DOHH2 (cell line): Measurements from ENCODE around the gene CALML3.

ENCODE experiments used
- H3F3A ChIP-seq: fragments of 200-600 bp; sonication (generic), shearing (Covaris generic); 2 replicates; pipeline ENCODE4 v1.6.0; 2016; ENCODE audit warnings: antibody characterized with exemption, mild to moderate bottlenecking; ENCODE audit not compliant: control insufficient read depth, insufficient read depth
- H3K27ac ChIP-seq: fragments of 200-600 bp; sonication (generic); 2 replicates; pipeline ENCODE4 v1.5.1; 2014; ENCODE audit warnings: low read depth, mild to moderate bottlenecking, low read length, moderate library complexity
- H3K27me3 ChIP-seq: fragments of 200-600 bp; sonication (generic); 2 replicates; pipeline ENCODE4 v1.6.1; 2014; ENCODE audit warnings: mild to moderate bottlenecking, low read length, mixed read lengths; ENCODE audit not compliant: control insufficient read depth
- H3K36me3 ChIP-seq: fragments of 200-600 bp; sonication (generic); 2 replicates; pipeline ENCODE4 v1.6.1; 2014; ENCODE audit warnings: mild to moderate bottlenecking, low read length, moderate library complexity, mixed read lengths; ENCODE audit not compliant: control insufficient read depth
- H3K4me1 ChIP-seq: fragments of 200-600 bp; sonication (generic); 2 replicates; pipeline ENCODE4 v1.6.1; 2014; ENCODE audit warnings: mild to moderate bottlenecking, low read length, mixed read lengths; ENCODE audit not compliant: control insufficient read depth
- H3K4me2 ChIP-seq: fragments of 200-600 bp; sonication (generic); 2 replicates; pipeline ENCODE4 v1.6.0; 2014; ENCODE audit warnings: mild to moderate bottlenecking, low read length, moderate library complexity
- H3K4me3 ChIP-seq: fragments of 200-600 bp; sonication (generic); 2 replicates; pipeline ENCODE4 v1.5.1; 2014; ENCODE audit warnings: mild to moderate bottlenecking, low read length, mixed read lengths
- H3K79me2 ChIP-seq: fragments of 200-600 bp; sonication (generic); 2 replicates; pipeline ENCODE4 v1.6.1; 2014; ENCODE audit warnings: mild to moderate bottlenecking, low read length, mixed read lengths; ENCODE audit not compliant: control insufficient read depth
- H3K9me2 ChIP-seq: fragments of 200-600 bp; sonication (generic); replicated peaks from 2 replicates; pipeline ENCODE4 v1.6.1; 2014; ENCODE audit warnings: mild to moderate bottlenecking, low read length, mixed read lengths; ENCODE audit not compliant: control insufficient read depth
- H3K9me3 ChIP-seq: fragments of 200-600 bp; sonication (generic); 2 replicates; pipeline ENCODE4 v1.6.1; 2014; ENCODE audit warnings: antibody characterized with exemption, low read length, mixed read lengths; ENCODE audit not compliant: control insufficient read depth, insufficient read depth
- H4K20me1 ChIP-seq: fragments of 200-600 bp; sonication (generic); 2 replicates; pipeline ENCODE4 v1.6.0; 2014; ENCODE audit warnings: low read depth, mild to moderate bottlenecking, antibody characterized with exemption, low read length, moderate library complexity; ENCODE audit not compliant: control insufficient read depth, insufficient read depth
- EZH2phosphoT487 ChIP-seq: fragments of 200-600 bp; sonication (generic); IDR thresholded peaks from 2 replicates; pipeline ENCODE4 v1.6.1; 2017; ENCODE audit warnings: borderline replicate concordance, mild to moderate bottlenecking, antibody characterized with exemption, low read length, moderate library complexity, mixed read lengths
- TF ChIP-seq, protein P1 (sequence below): fragments of 200-600 bp; sonication (generic); IDR thresholded peaks from one replicate; pipeline ENCODE4 v1.5.1; 2014; ENCODE audit warnings: antibody characterized with exemption, mild to moderate bottlenecking, low read depth, low read length; ENCODE audit not compliant: poor library complexity, severe bottlenecking

Gene CALML3

DNA sequence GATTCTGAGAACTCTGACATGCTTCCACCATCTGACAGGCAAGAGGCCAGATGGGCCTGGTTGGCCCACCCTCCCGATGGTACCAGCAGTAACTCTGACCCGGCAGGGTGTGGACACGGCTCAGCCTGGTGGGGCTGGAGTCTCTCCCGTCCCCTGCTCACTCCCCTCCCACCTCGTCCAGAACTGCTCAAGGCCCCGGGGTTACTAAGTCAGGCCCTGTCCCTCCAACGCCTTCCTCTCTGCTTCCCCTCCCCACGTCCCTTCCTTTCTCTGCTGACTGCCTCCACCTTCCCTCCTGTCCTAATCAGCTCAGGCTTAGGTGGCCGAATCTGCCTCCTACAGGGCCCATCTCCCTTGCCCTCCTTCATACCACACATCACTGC lies 37.9 kb upstream of the CALML3 start:
- Histone ChIP-seq H4K20me1 (no peaks in the 10 kb centered on the region), H3K79me2 (no peaks in the 10 kb centered on the region), H3K27ac (no peak overlapping the region), H3K27me3 (no peaks in the 10 kb centered on the region; the same call in 1 of the 2 replicates), H3K4me3 (peak overlapping the region; percentile 54), H3K36me3 (no peaks in the 10 kb centered on the region), H3K9me3 (no peaks in the 10 kb centered on the region), H3F3A (no peaks in the 10 kb centered on the region), H3K9me2 (no peaks in the 10 kb centered on the region), H3K4me1 (peaks cover 26% of the 10 kb centered on the region), H3K4me2 (peak overlapping the region; percentile 69)
- no peak for TF ChIP-seq EZH2phosphoT487
- TF ChIP-seq, protein P1, sequence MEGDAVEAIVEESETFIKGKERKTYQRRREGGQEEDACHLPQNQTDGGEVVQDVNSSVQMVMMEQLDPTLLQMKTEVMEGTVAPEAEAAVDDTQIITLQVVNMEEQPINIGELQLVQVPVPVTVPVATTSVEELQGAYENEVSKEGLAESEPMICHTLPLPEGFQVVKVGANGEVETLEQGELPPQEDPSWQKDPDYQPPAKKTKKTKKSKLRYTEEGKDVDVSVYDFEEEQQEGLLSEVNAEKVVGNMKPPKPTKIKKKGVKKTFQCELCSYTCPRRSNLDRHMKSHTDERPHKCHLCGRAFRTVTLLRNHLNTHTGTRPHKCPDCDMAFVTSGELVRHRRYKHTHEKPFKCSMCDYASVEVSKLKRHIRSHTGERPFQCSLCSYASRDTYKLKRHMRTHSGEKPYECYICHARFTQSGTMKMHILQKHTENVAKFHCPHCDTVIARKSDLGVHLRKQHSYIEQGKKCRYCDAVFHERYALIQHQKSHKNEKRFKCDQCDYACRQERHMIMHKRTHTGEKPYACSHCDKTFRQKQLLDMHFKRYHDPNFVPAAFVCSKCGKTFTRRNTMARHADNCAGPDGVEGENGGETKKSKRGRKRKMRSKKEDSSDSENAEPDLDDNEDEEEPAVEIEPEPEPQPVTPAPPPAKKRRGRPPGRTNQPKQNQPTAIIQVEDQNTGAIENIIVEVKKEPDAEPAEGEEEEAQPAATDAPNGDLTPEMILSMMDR: no peak

GRCh38 chr10:5488272-5489161 lies 36.2 kb upstream of the CALML3 start:
- Histone ChIP-seq H3K36me3 (no peaks in the 10 kb centered on the region), H4K20me1 (no peaks in the 10 kb centered on the region), H3K27me3 (no peaks in the 10 kb centered on the region; the same call in 1 of the 2 replicates), H3K9me2 (no peaks in the 10 kb centered on the region), H3F3A (no peaks in the 10 kb centered on the region), H3K79me2 (no peaks in the 10 kb centered on the region), H3K4me3 (no peak overlapping the region), H3K9me3 (no peaks in the 10 kb centered on the region), H3K4me2 (no peak overlapping the region), H3K4me1 (peaks cover 26% of the 10 kb centered on the region), H3K27ac (no peak overlapping the region)
- TF ChIP-seq, protein P1: no peak
- no peak for TF ChIP-seq EZH2phosphoT487

GRCh38 chr10:5490032-5490431 lies 34.7 kb upstream of the CALML3 start:
- Histone ChIP-seq H3K79me2 (no peaks in the 10 kb centered on the region), H3K4me2 (no peak overlapping the region), H3K36me3 (no peaks in the 10 kb centered on the region), H3K4me3 (no peak overlapping the region), H3K9me2 (no peaks in the 10 kb centered on the region), H3K9me3 (no peaks in the 10 kb centered on the region), H3K27me3 (no peaks in the 10 kb centered on the region; the same call in 1 of the 2 replicates), H3F3A (no peaks in the 10 kb centered on the region), H3K4me1 (peaks cover 26% of the 10 kb centered on the region), H4K20me1 (no peaks in the 10 kb centered on the region), H3K27ac (no peak overlapping the region)
- no peak for TF ChIP-seq EZH2phosphoT487
- TF ChIP-seq, protein P1: no peak
